Adrenal gland (tissue), 12 donors: ENCODE measurements around the gene HES4. TPM values are rescaled to one million over a fixed set of nuclear protein-coding genes. Genes with fewer than 3 reads are reported as not detected.

Experiments used
- DNase-seq, 7 donors: peaks; one replicate each; pipeline ENCODE4 v3.0.0-alpha.2; 2019 to 2020
- H3K27ac ChIP-seq, 5 donors: fragments of 200-600 bp; sonication (generic) in 4 of 5; 1 replicate in 3 of 5; 2 replicates in 2 of 5; pipeline versions ENCODE4 v1.5.1 to v1.8.0; 2016 to 2020; ENCODE audit warnings: mild to moderate bottlenecking in 1 of 5
- H3K27me3 ChIP-seq: fragments of 200-600 bp; 2 replicates; pipeline ENCODE4 v1.8.0; 2021
- H3K36me3 ChIP-seq, 2 donors: fragments of 200-600 bp; replicated peaks in 1 of 2; 1 replicate in 1 of 2; 2 replicates in 1 of 2; pipeline versions ENCODE4 v1.5.1 to v1.8.0; 2018 to 2022
- H3K4me1 ChIP-seq, 2 donors: fragments of 200-600 bp; replicated peaks in 1 of 2; 1 replicate in 1 of 2; 2 replicates in 1 of 2; pipeline versions ENCODE4 v1.5.1 to v1.8.0; 2018 to 2021
- H3K4me3 ChIP-seq, 4 donors: fragments of 200-600 bp; sonication (generic) in 3 of 4; one replicate each; pipeline ENCODE4 v1.5.1; 2016 to 2018
- H3K9me3 ChIP-seq, 3 donors: fragments of 200-600 bp; sonication (generic) in 1 of 3; replicated peaks in 1 of 3; 1 replicate in 2 of 3; 2 replicates in 1 of 3; pipeline versions ENCODE4 v1.5.1 to v1.8.0; 2016 to 2021
- CTCF ChIP-seq, 6 experiments: fragments of 450-650 bp in 4 of 6; fragments of 200-600 bp in 2 of 6; sonication (generic) in 1 of 6; IDR thresholded peaks; 1 replicate in 5 of 6; 2 replicates in 1 of 6; pipeline versions ENCODE4 v1.5.1 to v1.8.0; 2016 to 2021; ENCODE audit warnings: antibody characterized with exemption in 6 of 6, mild to moderate bottlenecking in 2 of 6, moderate library complexity in 1 of 6
- POLR2A ChIP-seq, 2 donors: fragments of 450-650 bp; IDR thresholded peaks; one replicate each; pipeline ENCODE4 v1.6.1; 2017; ENCODE audit warnings: antibody characterized with exemption in 2 of 2, mild to moderate bottlenecking in 2 of 2, moderate library complexity in 1 of 2
- WGBS, 4 donors: extraction: QIAGEN DNeasy Blood & Tissue Kit in 2 of 4; methylation state at CpG; one replicate each; pipeline versions ENCODE4 v1.1.5 to v1.1.7; 2013 to 2017; 5-methylcytosine and 5-hydroxymethylcytosine counted together
- intact Hi-C, 2 donors: fragments of 100-400 bp; cut with DNase I; formaldehyde crosslinking; loops; one replicate each; pipeline versions ENCODE4 v1.14.1 to v1.15.0; 2022 to 2023
- polyA plus RNA-seq, 3 donors: library from polyadenylated mRNA; stranded (reverse); fragments of 200-250 nt in 2 of 3; fragments of 350-450 nt in 1 of 3; fragmentation: Illumina TruSeq in 1 of 3; extraction: RNeasy Lipid Tissue Mini Kit (QIAGEN cat#74804) in 1 of 3; gene quantifications; one replicate each; pipeline ENCODE4 v1.2.3, GENCODE V29; 2013 to 2014
- total RNA-seq, 9 donors: library from RNA; depleted of rRNA in 4 of 9; stranded (reverse); fragments of >200 nt in 4 of 9; fragments of 120-200 nt in 1 of 9; fragmentation: NEBNext Ultra II Directional in 1 of 9; extraction: Animal tissue kit (Norgen Biotek cat#: 25700) in 1 of 9; gene quantifications; one replicate each; pipeline versions ENCODE4 v1.1.0 to v1.2.4, GENCODE V29; 2013 to 2023
- donor health status: healthy with polysubstance abuse.
- donor health status: Bipolar disorder and iron deficiency.
- donor health status: DM: yes; HTN: yes; CAD: no.
- donor health status: DM: no; HTN: no; CAD: no.
- donor health status: DM: no; HTN: no; CAD: no.
- donor health status: DM: yes; HTN: yes; CAD: no.

The HES4 gene
- total and polyA plus RNA-seq, 12 donors, result 3.1 to 29.8 (median 6.4) TPM; not detected in 1

GRCh38 chr1:985126-985525 is 14.8 kb downstream of the HES4 start:
- Histone ChIP-seq H3K36me3 (no peaks in the 10 kb centered on the region), H3K27me3 (peaks cover 25% of the 10 kb centered on the region), H3K27ac (no peak overlapping the region), H3K4me1 (no peaks in the 10 kb centered on the region), H3K9me3 (no peaks in the 10 kb centered on the region), H3K4me3 (no peak overlapping the region)
- WGBS, 4 donors, result 65 to 70% (median 69%) methylated on average over 13 of the region's 13 CpGs
- intact Hi-C loops, result loop anchor here (2.0 to 10.0 kb wide), 2 partner anchors 78 to 310 kb away; no protein-coding TSS in a partner anchor
- DNase-seq, result no peak
- TF ChIP-seq POLR2A (IDR thresholded peaks at IDR 0.05) (no peak), CTCF (IDR thresholded peaks at IDR 0.05) (no peak)

DNA sequence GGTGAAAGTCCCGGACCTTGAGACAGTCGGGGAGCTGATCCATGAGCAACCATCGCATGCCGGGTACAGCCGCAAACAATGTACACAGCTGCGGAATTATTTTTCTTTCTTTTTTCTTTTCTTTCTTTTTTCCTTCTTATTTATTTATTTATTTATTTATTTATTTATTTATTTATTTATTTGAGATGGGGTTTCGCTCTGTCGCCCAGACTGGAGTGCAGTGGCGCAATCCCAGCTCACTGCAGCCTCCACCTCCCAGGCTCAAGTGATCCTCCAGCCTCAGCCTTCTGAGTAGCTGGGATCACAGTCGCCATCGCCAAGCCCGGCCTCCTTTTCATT is 15.5 kb downstream of the HES4 start:
- WGBS, 4 donors, result 47 to 57% (median 53%) methylated on average over 12 of the region's 12 CpGs
- intact Hi-C loops, result loop anchor here (2.0 to 10.0 kb wide), 2 partner anchors 78 to 310 kb away; no protein-coding TSS in a partner anchor
- no peaks in the 10 kb centered on the region for H3K9me3 ChIP-seq
- no peaks in the 10 kb centered on the region for H3K36me3 ChIP-seq
- TF ChIP-seq CTCF (IDR thresholded peaks at IDR 0.05), result peak in 1 of 6 experiments; percentile 47
- TF ChIP-seq POLR2A (IDR thresholded peaks at IDR 0.05), result no peak
- no peak overlapping the region for H3K27ac ChIP-seq
- no peak overlapping the region for H3K4me3 ChIP-seq
- H3K27me3 ChIP-seq, result peaks cover 25% of the 10 kb centered on the region
- no peaks in the 10 kb centered on the region for H3K4me1 ChIP-seq
- DNase-seq, result no peak

- TF ChIP-seq POLR2A (IDR thresholded peaks at IDR 0.05) (no peak), CTCF (IDR thresholded peaks at IDR 0.05) (peak; percentile 51 to 92 (median 62))
- H3K4me3 ChIP-seq, result no peak overlapping the region
- H3K27me3 ChIP-seq, result peaks cover 25% of the 10 kb centered on the region
- peak in 2 of 7 donors; percentile 48 to 54 for DNase-seq
- WGBS, 4 donors, result 7 to 29% (median 16%) methylated on average over 6 to 29 of the region's 29 CpGs
- no peaks in the 10 kb centered on the region for H3K4me1 ChIP-seq
- no peaks in the 10 kb centered on the region for H3K9me3 ChIP-seq
- no peak overlapping the region for H3K27ac ChIP-seq
- intact Hi-C loops, result loop anchor here (2.0 to 10.0 kb wide), 2 partner anchors 79 to 311 kb away; no protein-coding TSS in a partner anchor
- no peaks in the 10 kb centered on the region for H3K36me3 ChIP-seq
These were observed 16.0 kb downstream of the HES4 start for GRCh38 chr1:983798-984475.

GRCh38 chr1:982765-983436 is 17.0 kb downstream of the HES4 start:
- no peak for DNase-seq
- Histone ChIP-seq H3K4me3 (no peak overlapping the region), H3K27ac (no peak overlapping the region), H3K9me3 (no peaks in the 10 kb centered on the region), H3K27me3 (peaks cover 25% of the 10 kb centered on the region), H3K4me1 (no peaks in the 10 kb centered on the region), H3K36me3 (no peaks in the 10 kb centered on the region)
- WGBS, 4 donors, result 72 to 80% (median 77%) methylated on average over 12 to 43 of the region's 43 CpGs
- no peak for TF ChIP-seq POLR2A (IDR thresholded peaks at IDR 0.05)
- intact Hi-C loops, result loop anchor here in 1 of 2 donors (10.0 kb wide), 1 partner anchor 312 kb away; no protein-coding TSS in a partner anchor
